T-cell (primary cell): ENCODE data around the gene SDC1. TPM values are rescaled to one million over a fixed set of nuclear protein-coding genes. Genes with fewer than 3 reads are reported as not detected.
"Not testable (repeated sequence)": the region's sequence is repeated elsewhere in the genome, so short reads cannot be mapped to it uniquely, and the experiment has no call there.

ENCODE experiments used
- ATAC-seq, 4 experiments: fragments of 200-7000 bp in 3 of 4; fragments of 150-1000 bp in 1 of 4; cut with Tn5 transposase; replicated peaks in 1 of 4; 1 replicate in 3 of 4; 2 replicates in 1 of 4; pipeline ENCODE4 v1.10.0; 2021; ENCODE audit warnings: moderate library complexity in 3 of 4, mild to moderate bottlenecking in 2 of 4, moderate number of reproducible peaks in 1 of 4
- CTCF ChIA-PET, 2 donors: fragments of 300-600 bp; sonication (Branson Sonifier 250); formaldehyde crosslinking; loops; one replicate each; lab custom pipeline; 2022; ENCODE audit warnings: antibody characterized with exemption in 2 of 2; lab: Charles Lee
- POLR2A ChIA-PET, 2 donors: fragments of 300-600 bp; sonication (Branson Sonifier 250); formaldehyde crosslinking; loops; one replicate each; lab custom pipeline; 2022; ENCODE audit warnings: antibody characterized with exemption in 2 of 2; lab: Charles Lee
- DNase-seq, 35 experiments: peaks; one replicate each; pipeline versions ENCODE4 v3.0.0 to v3.0.0-alpha.2; 2013 to 2023
- H3K27ac ChIP-seq: one replicate; pipeline ENCODE4 v1.5.1; 2013; ENCODE audit warnings: low read length
- H3K27me3 ChIP-seq, 2 experiments: replicated peaks in 1 of 2; 1 replicate in 1 of 2; 2 replicates in 1 of 2; pipeline versions ENCODE4 v1.6.1 to v1.7.0; 2013; ENCODE audit warnings: low read length in 1 of 2, mixed read lengths in 1 of 2; ENCODE audit not compliant: control insufficient read depth in 2 of 2, insufficient read depth in 2 of 2; ENCODE audit errors: extremely low read depth in 1 of 2
- H3K36me3 ChIP-seq, 2 donors: 1 replicate in 1 of 2; 2 replicates in 1 of 2; pipeline versions ENCODE4 v1.6.1 to v1.7.0; 2013; ENCODE audit warnings: low read length in 1 of 2; ENCODE audit not compliant: control insufficient read depth in 2 of 2, insufficient read depth in 1 of 2; ENCODE audit errors: extremely low read depth in 1 of 2
- H3K4me1 ChIP-seq, 2 experiments: 1 replicate in 1 of 2; 2 replicates in 1 of 2; pipeline versions ENCODE4 v1.6.1 to v1.7.0; 2013; ENCODE audit warnings: low read length in 2 of 2, mixed read lengths in 1 of 2; ENCODE audit not compliant: insufficient read depth in 2 of 2, control insufficient read depth in 1 of 2; ENCODE audit errors: extremely low read depth in 1 of 2
- H3K4me3 ChIP-seq, 2 donors: 1 replicate in 1 of 2; 2 replicates in 1 of 2; pipeline versions ENCODE4 v1.5.1 to v1.7.0; 2013; ENCODE audit warnings: mild to moderate bottlenecking in 2 of 2, low read length in 1 of 2, moderate library complexity in 1 of 2; ENCODE audit not compliant: control insufficient read depth in 1 of 2; ENCODE audit errors: extremely low read depth in 1 of 2
- H3K9me3 ChIP-seq: 2 replicates; pipeline ENCODE4 v1.7.0; 2013
- H3K27ac Mint-ChIP-seq, 2 donors: one replicate each; pipeline ENCODE4 v1.8.0; 2020 to 2021; ENCODE audit warnings: mild to moderate bottlenecking in 2 of 2, mixed read lengths in 2 of 2
- H3K27me3 Mint-ChIP-seq, 2 donors: one replicate each; pipeline ENCODE4 v1.8.0; 2021 to 2022; ENCODE audit warnings: mixed read lengths in 2 of 2
- H3K36me3 Mint-ChIP-seq: one replicate; pipeline ENCODE4 v1.8.0; 2021; ENCODE audit warnings: mixed read lengths
- H3K4me1 Mint-ChIP-seq, 3 donors: one replicate each; pipeline ENCODE4 v1.8.0; 2020 to 2022; ENCODE audit warnings: mixed read lengths in 3 of 3, mild to moderate bottlenecking in 1 of 3
- H3K4me3 Mint-ChIP-seq, 3 donors: one replicate each; pipeline ENCODE4 v1.8.0; 2020 to 2022; ENCODE audit warnings: mild to moderate bottlenecking in 3 of 3, mixed read lengths in 3 of 3, moderate library complexity in 3 of 3
- H3K9me3 Mint-ChIP-seq, 3 donors: one replicate each; pipeline ENCODE4 v1.8.0; 2020 to 2022; ENCODE audit warnings: mixed read lengths in 3 of 3
- WGBS: methylation state at CpG from one replicate; pipeline ENCODE4 v1.1.5; 2013; ENCODE audit warnings: missing lambda C conversion rate; ENCODE audit not compliant: insufficient coverage; 5-methylcytosine and 5-hydroxymethylcytosine counted together
- total RNA-seq, 35 experiments: library from RNA in 6 of 35; stranded (reverse) in 6 of 35; fragments of 120-200 nt in 1 of 35; gene quantifications; one replicate each; pipeline versions ENCODE4 v1.2.1 to v1.2.4 and lab custom pipeline; 2013 to 2026

Gene SDC1
- total RNA-seq, 5 donors from 2014 or later (not counting 1 experiment from before 2014, with no cell fraction given): 0.82 to 1.2 (median 0.99) TPM; not detected in 2

DNA sequence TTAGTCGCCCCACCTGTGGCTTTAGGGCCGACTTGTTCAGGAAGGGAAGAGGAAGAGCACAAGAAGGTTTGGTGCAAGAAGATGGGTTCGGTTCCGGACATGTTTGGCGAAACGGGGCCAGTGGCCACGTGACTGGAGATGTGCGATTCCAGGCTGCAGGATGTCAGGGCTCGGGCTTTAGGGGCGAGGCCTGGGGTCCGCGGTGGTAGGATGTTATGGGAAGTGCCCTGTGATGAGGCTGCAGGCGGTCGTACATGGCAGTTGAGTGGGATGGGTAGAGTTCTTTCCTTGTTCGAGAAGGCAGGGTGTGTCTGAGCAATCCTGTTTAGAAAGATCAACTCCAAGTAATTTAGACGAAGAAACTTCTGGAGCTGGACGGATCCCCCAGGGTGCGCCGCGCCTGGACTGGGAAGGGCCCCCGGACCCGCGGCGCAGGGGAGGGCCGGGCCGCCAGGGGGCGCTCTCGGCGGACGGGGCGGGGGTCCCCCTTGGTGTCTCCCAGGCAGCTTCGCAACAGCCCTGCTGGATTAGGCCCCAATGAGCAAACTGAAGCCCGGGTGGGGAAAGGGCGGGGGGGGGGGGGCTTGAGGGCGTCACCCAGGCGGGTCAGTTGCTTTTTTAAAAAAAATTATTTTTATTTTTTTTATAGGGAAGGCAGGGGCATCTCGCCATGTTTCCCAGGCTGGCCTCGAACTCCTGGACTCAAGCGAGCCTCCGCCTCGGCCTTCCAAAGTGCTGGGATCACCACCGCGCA, 17.2 kb upstream of the SDC1 start:
- ATAC-seq (peak in 2 of 4 experiments; percentile 15 to 43), DNase-seq (peak in 8 of 35 experiments; percentile 5 to 38 (median 10))
- no peak overlapping the region for H3K27ac ChIP-seq
- Mint-ChIP-seq H3K27me3 (peaks cover 7 to 12% of the 10 kb centered on the region in 2 donors), H3K4me3 (peak overlapping the region; percentile 28 to 50 (median 36)), H3K4me1 (peaks cover 7 to 11% (median 7%) of the 10 kb centered on the region in 3 donors), H3K9me3 (no peaks in the 10 kb centered on the region), H3K36me3 (no peaks in the 10 kb centered on the region), H3K27ac (no peak overlapping the region)
- peak overlapping the region; percentile 12 to 19 for H3K4me3 ChIP-seq
- ChIA-PET CTCF (interaction anchor here (0.5 to 0.6 kb wide), 3 partner anchors 9 to 1721 kb away, joined by 3 to 5 read pairs (median 3); no protein-coding TSS in a partner anchor), POLR2A (no interaction called here)
- 55% methylated on average over 22 of the region's 43 CpGs for WGBS
- H3K9me3 ChIP-seq: peaks cover 3% of the 10 kb centered on the region
- peaks cover 2 to 3% of the 10 kb centered on the region in 2 experiments for H3K27me3 ChIP-seq
- H3K4me1 ChIP-seq: peaks cover 0 to 7% of the 10 kb centered on the region in 2 experiments
- H3K36me3 ChIP-seq: peaks cover 0 to under 1% of the 10 kb centered on the region in 2 donors

DNA sequence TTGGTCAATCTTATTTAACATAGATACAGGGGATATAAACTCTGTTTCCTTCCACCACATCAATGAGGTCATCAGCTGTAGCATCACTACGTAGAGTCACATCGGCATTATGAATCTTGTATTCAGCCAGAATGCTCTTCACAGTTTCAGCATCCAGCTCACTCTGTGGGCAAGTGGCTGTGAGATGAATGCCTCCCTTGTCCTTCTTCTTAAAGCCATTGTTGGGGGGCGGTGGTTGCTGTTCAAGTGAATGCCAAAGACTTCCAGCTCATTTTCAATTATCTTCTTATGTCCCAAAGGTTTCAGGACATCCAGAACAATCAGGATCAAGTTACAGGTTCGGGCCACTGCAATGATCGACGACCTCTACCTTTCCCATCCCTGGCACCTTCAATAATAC, 15.4 kb upstream of the SDC1 start:
- H3K4me1 ChIP-seq, H3K27ac ChIP-seq, H3K27me3 ChIP-seq, H3K36me3 ChIP-seq, H3K27ac Mint-ChIP-seq, DNase-seq, CTCF ChIA-PET, H3K36me3 Mint-ChIP-seq, H3K9me3 Mint-ChIP-seq, H3K4me3 Mint-ChIP-seq, ATAC-seq, H3K4me3 ChIP-seq, H3K9me3 ChIP-seq: not testable (repeated sequence)
- POLR2A ChIA-PET: interaction anchor here in 1 of 2 donors (0.6 kb wide), 1 partner anchor 462 kb away, joined by 3 read pairs; no protein-coding TSS in a partner anchor
- peaks cover 16 to 23% of the 10 kb centered on the region in 2 donors for H3K27me3 Mint-ChIP-seq
- peaks cover 7 to 11% (median 7%) of the 10 kb centered on the region in 3 donors for H3K4me1 Mint-ChIP-seq
- WGBS: 89% methylated on average over 5 of the region's 6 CpGs

DNA sequence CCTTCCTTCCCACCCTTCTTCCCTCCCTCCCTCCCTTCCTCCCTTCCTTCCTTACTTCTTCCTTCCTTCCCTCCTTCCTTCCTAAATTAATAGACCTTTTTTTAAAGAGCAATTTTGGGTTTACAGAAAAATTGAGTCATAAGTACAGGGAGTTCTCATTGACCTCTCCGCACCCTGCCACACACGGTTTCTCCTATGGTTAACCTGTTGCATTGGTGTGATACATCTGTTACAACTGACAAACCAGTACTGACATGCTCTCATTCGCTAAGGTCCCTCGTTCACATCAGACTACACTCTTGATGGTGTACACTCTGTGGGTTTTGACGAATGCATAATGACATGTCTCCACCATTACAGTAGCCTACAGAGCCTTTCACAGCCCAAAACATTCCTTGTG, 11.6 kb upstream of the SDC1 start:
- Histone ChIP-seq H3K36me3 (no peaks in the 10 kb centered on the region), H3K27me3 (peaks cover 5 to 20% of the 10 kb centered on the region in 2 experiments), H3K27ac (no peak overlapping the region), H3K4me3 (no peak overlapping the region), H3K9me3 (peaks cover 3% of the 10 kb centered on the region), H3K4me1 (peaks cover 0 to under 1% of the 10 kb centered on the region in 2 experiments)
- Mint-ChIP-seq H3K27me3 (peaks cover 20 to 32% of the 10 kb centered on the region in 2 donors), H3K4me1 (peaks cover 2 to 4% (median 2%) of the 10 kb centered on the region in 3 donors), H3K27ac (no peak overlapping the region), H3K36me3 (no peaks in the 10 kb centered on the region), H3K4me3 (no peak overlapping the region), H3K9me3 (no peaks in the 10 kb centered on the region)
- DNase-seq (no peak), ATAC-seq (no peak)
- ChIA-PET POLR2A (interaction anchor here in 1 of 2 donors (0.7 kb wide), 1 partner anchor 20 kb away, joined by 3 read pairs; no protein-coding TSS in a partner anchor), CTCF (no interaction called here)
- 80% methylated on average over 5 of the region's 5 CpGs for WGBS

DNA sequence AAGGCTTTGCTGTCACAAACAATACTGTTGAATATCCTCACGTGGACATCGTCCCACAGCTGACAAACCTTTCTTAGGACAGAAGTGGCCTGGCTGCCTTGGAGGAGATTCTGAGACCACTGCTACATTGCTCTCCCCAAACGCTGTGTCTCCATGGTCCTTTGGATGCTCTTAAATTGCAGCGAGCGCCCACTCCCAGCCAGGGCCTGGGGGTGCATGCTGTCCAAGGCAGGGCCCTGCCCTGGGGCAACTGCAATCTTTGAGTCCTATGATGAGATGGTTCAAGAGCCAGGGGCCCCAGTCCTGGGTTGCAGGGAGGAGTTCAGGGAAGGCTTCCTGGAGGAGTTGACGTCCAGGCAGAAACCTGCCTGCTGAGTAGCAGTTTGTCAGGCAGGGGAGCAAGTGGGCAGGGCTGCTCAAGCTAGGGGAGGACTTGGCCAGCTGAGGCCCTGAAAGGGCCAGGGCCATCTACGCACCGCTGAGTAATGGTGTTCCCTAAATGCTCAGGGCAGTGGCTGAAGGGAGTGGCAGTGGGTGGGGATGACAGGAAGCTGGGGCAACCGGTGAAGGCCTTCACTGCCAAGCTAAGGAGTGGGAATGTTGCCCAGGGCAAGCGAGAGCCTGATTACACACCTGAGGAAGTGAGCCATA, 10.8 kb upstream of the SDC1 start:
- Histone ChIP-seq H3K27ac (no peak overlapping the region), H3K4me3 (no peak overlapping the region), H3K9me3 (peaks cover 3% of the 10 kb centered on the region), H3K27me3 (peaks cover 5 to 23% of the 10 kb centered on the region in 2 experiments), H3K36me3 (no peaks in the 10 kb centered on the region), H3K4me1 (no peaks in the 10 kb centered on the region)
- H3K36me3 Mint-ChIP-seq: no peaks in the 10 kb centered on the region
- no peak overlapping the region for H3K27ac Mint-ChIP-seq
- ATAC-seq (no peak), DNase-seq (peak in 1 of 35 experiments; percentile 22)
- no peak overlapping the region for H3K4me3 Mint-ChIP-seq
- no peaks in the 10 kb centered on the region for H3K9me3 Mint-ChIP-seq
- peaks cover 20 to 37% of the 10 kb centered on the region in 2 donors for H3K27me3 Mint-ChIP-seq
- CTCF ChIA-PET: interaction anchor here in 1 of 2 donors (0.7 kb wide), 1 partner anchor 117 kb away, joined by 3 read pairs; no protein-coding TSS in a partner anchor
- H3K4me1 Mint-ChIP-seq: no peaks in the 10 kb centered on the region
- POLR2A ChIA-PET: no interaction called here
- 88% methylated on average over 8 of the region's 10 CpGs for WGBS

DNA sequence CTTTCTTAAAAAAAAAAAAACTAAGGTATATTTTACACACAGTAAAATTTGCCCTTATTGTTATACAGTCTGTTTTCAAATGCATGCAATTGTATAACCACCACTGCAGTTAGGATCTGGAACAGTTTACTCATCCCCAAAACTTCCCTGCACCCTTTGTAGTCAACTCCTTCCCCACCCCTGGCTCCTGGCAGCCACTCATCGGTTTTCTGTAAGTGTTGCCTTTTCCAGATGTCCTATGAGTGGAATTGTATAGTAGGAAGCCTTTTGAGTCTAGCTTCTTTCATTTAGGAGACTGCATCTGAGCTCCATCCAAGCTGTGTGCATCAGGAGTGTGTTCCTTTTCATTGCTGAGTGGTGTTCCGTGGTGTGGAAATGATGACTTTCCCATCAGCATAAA, 9.7 kb upstream of the SDC1 start:
- H3K4me3 Mint-ChIP-seq, H3K36me3 Mint-ChIP-seq, H3K27ac Mint-ChIP-seq, H3K4me1 Mint-ChIP-seq, H3K9me3 Mint-ChIP-seq, H3K27ac ChIP-seq, ATAC-seq, H3K36me3 ChIP-seq, H3K4me3 ChIP-seq, POLR2A ChIA-PET, H3K9me3 ChIP-seq, DNase-seq, H3K4me1 ChIP-seq: not testable (repeated sequence)
- CTCF ChIA-PET: interaction anchor here in 1 of 2 donors (0.6 kb wide), 1 partner anchor 46 kb away, joined by 3 read pairs; no protein-coding TSS in a partner anchor
- peaks cover 23 to 40% of the 10 kb centered on the region in 2 donors for H3K27me3 Mint-ChIP-seq
- H3K27me3 ChIP-seq: peaks cover 4 to 26% of the 10 kb centered on the region in 2 experiments
- WGBS: no CpG with 5 or more reads among the region's 2 CpGs

DNA sequence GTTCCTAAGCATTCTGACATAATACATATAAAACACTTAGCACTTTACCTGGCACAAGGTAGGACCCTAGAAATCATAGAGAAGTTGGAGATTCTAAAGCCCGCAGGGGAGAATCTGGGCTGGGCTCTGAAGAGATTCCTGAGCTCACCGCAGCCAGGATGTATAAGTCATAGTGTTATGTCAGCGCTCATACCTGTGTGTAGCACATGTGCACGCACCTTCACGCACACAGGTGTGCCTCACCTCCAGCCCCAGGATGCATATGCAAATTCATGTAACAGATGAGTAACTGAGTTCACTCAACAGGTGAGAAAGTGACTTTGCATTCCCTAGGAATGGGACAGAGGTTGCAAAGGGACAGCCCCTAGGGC, 7.9 kb upstream of the SDC1 start:
- DNase-seq (no peak), ATAC-seq (no peak)
- Mint-ChIP-seq H3K9me3 (no peaks in the 10 kb centered on the region), H3K27me3 (peaks cover 33 to 53% of the 10 kb centered on the region in 2 donors), H3K4me1 (no peaks in the 10 kb centered on the region), H3K27ac (no peak overlapping the region), H3K36me3 (no peaks in the 10 kb centered on the region), H3K4me3 (no peak overlapping the region)
- Histone ChIP-seq H3K4me1 (no peaks in the 10 kb centered on the region), H3K27me3 (peaks cover 4 to 31% of the 10 kb centered on the region in 2 experiments), H3K27ac (no peak overlapping the region), H3K4me3 (no peak overlapping the region), H3K36me3 (no peaks in the 10 kb centered on the region), H3K9me3 (peaks cover under 1% of the 10 kb centered on the region)
- WGBS: 87% methylated on average over 4 of the region's 5 CpGs
- POLR2A ChIA-PET: no interaction called here
- CTCF ChIA-PET: no interaction called here
